ENCODE data around the gene ATP5ME.
A peak's percentile ranks its signal among the peaks of the same experiment; 100 is the strongest.

ATP5ME gene

DNA sequence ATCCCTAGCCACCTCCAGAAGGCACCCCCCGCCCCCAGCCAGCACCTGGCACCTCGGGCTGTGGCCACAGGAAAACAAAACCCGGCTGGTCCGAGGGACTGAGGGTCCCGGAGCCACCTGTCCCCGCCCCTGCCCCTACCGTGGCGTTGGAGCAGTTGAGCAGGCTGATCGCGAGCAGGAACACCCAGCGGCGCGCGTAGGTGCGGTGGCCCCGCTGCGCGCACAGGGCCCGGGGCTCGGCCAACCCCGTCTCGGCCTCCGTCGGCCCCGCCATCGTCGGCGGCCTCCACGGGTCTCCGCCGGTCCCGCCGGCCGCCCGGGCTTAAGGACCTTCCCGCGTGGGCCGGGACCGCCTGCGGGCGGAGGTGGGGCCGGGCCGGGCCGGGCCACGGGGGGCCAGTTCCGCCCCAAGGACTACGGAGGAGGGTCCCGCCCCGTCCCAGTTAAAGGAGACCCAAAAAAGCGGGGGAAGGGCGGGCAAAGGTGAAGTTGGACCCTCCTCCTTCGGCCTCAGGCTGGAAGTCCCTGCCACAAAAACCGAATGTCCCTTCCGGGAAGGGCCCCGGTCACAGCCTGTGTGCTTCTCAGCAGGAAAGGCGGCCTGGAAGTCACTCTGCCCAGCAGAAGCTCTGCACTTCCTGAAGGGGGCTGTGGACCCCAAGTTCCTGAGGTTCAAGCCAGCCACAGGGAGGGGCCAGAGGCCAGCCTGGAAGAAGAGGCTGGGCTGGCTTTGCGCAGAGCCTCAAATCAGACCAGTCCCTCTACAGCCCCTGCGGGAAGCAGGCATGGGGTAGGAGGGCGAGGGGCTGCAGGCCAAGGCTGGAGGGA, 15.0 kb upstream of the ATP5ME start, which contains the start of gene SLC49A3:
SLC49A3 (minus strand) TSS at position 298 of the 828 bp plus-strand sequence; CDS start at position 274, 24 bp downstream.
- DNase-seq (ENCODE audit: low spot score), result peak; percentile 61
- TF ChIP-seq, protein P1, sequence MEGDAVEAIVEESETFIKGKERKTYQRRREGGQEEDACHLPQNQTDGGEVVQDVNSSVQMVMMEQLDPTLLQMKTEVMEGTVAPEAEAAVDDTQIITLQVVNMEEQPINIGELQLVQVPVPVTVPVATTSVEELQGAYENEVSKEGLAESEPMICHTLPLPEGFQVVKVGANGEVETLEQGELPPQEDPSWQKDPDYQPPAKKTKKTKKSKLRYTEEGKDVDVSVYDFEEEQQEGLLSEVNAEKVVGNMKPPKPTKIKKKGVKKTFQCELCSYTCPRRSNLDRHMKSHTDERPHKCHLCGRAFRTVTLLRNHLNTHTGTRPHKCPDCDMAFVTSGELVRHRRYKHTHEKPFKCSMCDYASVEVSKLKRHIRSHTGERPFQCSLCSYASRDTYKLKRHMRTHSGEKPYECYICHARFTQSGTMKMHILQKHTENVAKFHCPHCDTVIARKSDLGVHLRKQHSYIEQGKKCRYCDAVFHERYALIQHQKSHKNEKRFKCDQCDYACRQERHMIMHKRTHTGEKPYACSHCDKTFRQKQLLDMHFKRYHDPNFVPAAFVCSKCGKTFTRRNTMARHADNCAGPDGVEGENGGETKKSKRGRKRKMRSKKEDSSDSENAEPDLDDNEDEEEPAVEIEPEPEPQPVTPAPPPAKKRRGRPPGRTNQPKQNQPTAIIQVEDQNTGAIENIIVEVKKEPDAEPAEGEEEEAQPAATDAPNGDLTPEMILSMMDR (IDR thresholded peaks at IDR 0.05; ENCODE audit: extremely low read depth, missing control alignments), result no peak

DNA sequence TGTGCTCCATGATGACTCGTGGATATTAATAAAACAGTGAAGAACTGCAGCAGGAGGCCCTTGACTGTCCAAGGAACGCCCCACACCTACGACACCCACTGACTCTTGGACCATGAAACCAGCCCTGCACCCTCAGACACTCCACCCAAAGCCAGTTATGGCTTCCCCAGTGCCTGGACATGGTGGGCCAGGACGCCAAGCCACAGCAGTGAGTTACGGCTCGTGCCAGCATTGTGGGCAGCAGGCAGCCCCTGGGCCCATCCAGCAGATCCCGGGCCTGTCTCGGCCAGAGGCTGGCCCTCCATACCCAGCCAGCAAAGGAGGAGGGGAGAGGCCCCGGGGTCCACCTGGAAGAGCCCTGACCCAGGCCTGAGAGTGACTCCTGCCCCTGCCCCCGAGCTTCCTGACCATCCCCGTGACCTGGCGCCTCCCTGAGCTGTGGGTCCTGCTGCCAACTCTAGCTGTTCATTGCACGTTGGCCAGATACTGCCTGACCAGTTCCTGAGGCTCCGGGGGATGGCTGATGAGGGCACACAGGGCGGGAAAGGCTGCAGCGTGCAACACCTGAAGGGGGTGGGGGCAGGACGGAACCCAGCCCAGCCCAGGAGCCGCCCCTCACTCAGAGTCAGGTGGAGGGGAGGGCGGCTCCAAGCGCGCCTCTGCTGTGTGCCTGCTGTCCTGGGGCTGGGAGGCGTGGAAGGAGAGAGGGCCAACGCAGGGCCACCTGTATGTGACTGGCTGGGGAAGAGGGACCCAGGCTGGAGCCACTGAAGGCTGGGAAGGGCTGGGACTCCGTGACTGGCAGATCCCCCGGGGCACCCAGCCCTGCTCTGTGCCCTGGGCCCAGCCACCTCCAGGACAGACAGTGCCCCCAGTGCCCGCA, 14.1 kb upstream of the ATP5ME start:
- no peak for DNase-seq (ENCODE audit: low spot score)
- TF ChIP-seq, protein P1 (IDR thresholded peaks at IDR 0.05; ENCODE audit: extremely low read depth, missing control alignments), result no peak

DNA sequence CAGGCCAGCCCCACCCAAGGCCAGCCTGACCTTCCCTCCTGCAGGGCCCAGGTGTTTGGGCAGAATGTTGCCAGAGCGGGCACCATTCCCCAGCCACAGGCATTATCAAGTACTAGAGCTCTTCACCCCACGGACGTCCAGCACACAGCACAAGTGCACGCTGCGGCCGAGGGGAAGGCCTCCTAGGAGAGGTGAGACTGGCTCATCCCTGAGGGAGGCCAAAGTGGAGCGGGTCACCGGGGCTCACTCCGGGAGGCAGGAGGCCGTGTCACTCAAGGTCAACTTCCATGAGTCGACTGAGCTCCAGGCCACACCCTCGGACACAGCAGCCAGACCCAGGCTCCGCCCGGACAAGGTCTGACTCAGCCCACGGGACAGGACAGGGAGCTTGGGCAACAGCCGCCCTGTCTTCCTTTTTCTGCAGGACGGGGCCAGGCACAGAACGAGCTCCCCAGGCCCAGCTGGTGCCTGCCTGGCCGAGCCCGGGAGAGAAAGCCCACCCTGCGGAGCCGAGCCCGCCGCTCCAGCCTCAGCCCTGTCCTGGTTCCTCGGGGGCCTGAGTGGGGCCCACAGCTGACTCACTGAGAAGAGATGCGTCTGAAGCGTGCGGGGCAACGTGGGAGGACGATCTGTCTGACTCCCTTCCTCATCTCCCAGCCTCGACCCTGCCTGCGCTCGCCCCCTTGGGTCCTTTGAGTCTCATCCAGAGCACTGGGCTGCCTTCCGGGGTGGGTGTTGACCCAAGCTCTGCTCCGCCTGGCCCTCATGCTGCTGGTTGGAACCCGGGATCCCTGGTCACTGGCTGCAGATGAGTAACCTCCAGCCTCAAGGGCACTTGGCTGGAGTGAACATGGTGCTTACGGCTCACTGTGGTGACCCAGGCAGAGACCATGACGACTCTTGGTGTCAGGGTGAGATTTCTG, 13.2 kb upstream of the ATP5ME start:
- TF ChIP-seq, protein P1 (IDR thresholded peaks at IDR 0.05; ENCODE audit: extremely low read depth, missing control alignments), result no peak
- no peak for DNase-seq (ENCODE audit: low spot score)

GRCh38 chr4:686413-687040, 12.5 kb upstream of the ATP5ME start:
- TF ChIP-seq, protein P1 (IDR thresholded peaks at IDR 0.05; ENCODE audit: extremely low read depth, missing control alignments), result no peak
- DNase-seq (ENCODE audit: low spot score), result no peak

GRCh38 chr4:685679-686412, 11.8 kb upstream of the ATP5ME start:
- no peak for DNase-seq (ENCODE audit: low spot score)

More at GRCh38 chr4:685679-686412, 11.8 kb upstream of the ATP5ME start:
- TF ChIP-seq, protein P1 (IDR thresholded peaks at IDR 0.05; ENCODE audit: extremely low read depth, missing control alignments), result no peak

Data from GM20000 (cell line).